Measurements from ENCODE around the gene PLXNA1.

DNA sequence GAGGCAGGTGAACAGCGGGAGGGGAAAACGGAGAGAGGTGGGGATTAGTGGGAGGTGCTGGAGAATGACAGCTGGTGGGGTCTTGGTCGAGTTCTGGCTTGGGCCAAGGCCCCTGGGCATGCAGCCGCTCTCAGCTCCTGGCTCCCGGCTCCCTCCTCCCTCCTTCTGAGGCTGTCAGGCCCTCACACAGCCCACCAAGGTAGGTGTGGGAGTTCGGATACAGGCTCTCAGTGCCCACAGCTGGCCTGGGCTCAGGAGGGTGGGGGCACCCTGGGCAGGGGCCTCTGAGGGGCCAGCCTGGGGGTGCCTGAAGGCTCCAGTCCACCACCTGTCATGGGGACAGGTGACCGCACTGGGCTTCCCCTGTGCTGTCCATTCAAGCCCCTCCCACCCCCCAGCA lies 39.9 kb downstream of the PLXNA1 start:
- no peak for TF ChIP-seq EZH2 (IDR thresholded peaks at IDR 0.05; ENCODE audit: borderline replicate concordance, insufficient read depth, low read length, poor library complexity, severe bottlenecking)
- TF ChIP-seq, protein P1, sequence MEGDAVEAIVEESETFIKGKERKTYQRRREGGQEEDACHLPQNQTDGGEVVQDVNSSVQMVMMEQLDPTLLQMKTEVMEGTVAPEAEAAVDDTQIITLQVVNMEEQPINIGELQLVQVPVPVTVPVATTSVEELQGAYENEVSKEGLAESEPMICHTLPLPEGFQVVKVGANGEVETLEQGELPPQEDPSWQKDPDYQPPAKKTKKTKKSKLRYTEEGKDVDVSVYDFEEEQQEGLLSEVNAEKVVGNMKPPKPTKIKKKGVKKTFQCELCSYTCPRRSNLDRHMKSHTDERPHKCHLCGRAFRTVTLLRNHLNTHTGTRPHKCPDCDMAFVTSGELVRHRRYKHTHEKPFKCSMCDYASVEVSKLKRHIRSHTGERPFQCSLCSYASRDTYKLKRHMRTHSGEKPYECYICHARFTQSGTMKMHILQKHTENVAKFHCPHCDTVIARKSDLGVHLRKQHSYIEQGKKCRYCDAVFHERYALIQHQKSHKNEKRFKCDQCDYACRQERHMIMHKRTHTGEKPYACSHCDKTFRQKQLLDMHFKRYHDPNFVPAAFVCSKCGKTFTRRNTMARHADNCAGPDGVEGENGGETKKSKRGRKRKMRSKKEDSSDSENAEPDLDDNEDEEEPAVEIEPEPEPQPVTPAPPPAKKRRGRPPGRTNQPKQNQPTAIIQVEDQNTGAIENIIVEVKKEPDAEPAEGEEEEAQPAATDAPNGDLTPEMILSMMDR (IDR thresholded peaks at IDR 0.05; ENCODE audit: poor library complexity, severe bottlenecking), result no peak
- TF ChIP-seq TAF1 (IDR thresholded peaks at IDR 0.05; ENCODE audit: low read depth), result no peak
- TF ChIP-seq, protein P2, sequence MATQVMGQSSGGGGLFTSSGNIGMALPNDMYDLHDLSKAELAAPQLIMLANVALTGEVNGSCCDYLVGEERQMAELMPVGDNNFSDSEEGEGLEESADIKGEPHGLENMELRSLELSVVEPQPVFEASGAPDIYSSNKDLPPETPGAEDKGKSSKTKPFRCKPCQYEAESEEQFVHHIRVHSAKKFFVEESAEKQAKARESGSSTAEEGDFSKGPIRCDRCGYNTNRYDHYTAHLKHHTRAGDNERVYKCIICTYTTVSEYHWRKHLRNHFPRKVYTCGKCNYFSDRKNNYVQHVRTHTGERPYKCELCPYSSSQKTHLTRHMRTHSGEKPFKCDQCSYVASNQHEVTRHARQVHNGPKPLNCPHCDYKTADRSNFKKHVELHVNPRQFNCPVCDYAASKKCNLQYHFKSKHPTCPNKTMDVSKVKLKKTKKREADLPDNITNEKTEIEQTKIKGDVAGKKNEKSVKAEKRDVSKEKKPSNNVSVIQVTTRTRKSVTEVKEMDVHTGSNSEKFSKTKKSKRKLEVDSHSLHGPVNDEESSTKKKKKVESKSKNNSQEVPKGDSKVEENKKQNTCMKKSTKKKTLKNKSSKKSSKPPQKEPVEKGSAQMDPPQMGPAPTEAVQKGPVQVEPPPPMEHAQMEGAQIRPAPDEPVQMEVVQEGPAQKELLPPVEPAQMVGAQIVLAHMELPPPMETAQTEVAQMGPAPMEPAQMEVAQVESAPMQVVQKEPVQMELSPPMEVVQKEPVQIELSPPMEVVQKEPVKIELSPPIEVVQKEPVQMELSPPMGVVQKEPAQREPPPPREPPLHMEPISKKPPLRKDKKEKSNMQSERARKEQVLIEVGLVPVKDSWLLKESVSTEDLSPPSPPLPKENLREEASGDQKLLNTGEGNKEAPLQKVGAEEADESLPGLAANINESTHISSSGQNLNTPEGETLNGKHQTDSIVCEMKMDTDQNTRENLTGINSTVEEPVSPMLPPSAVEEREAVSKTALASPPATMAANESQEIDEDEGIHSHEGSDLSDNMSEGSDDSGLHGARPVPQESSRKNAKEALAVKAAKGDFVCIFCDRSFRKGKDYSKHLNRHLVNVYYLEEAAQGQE (IDR thresholded peaks at IDR 0.05; ENCODE audit: borderline replicate concordance), result no peak
- no peak for TF ChIP-seq MXI1 (conservative IDR thresholded peaks at IDR 0.05; ENCODE audit: poor library complexity, severe bottlenecking)
- TF ChIP-seq SMC3 (conservative IDR thresholded peaks at IDR 0.05; ENCODE audit: poor library complexity), result no peak
- no peak for TF ChIP-seq EP300 (conservative IDR thresholded peaks at IDR 0.05; ENCODE audit: poor library complexity, severe bottlenecking)
- no peak for TF ChIP-seq POLR2AphosphoS5 (IDR thresholded peaks at IDR 0.05)
- TF ChIP-seq RAD21 (conservative IDR thresholded peaks at IDR 0.05), result no peak
